ENCODE data around the gene CHST1.

The CHST1 gene

DNA sequence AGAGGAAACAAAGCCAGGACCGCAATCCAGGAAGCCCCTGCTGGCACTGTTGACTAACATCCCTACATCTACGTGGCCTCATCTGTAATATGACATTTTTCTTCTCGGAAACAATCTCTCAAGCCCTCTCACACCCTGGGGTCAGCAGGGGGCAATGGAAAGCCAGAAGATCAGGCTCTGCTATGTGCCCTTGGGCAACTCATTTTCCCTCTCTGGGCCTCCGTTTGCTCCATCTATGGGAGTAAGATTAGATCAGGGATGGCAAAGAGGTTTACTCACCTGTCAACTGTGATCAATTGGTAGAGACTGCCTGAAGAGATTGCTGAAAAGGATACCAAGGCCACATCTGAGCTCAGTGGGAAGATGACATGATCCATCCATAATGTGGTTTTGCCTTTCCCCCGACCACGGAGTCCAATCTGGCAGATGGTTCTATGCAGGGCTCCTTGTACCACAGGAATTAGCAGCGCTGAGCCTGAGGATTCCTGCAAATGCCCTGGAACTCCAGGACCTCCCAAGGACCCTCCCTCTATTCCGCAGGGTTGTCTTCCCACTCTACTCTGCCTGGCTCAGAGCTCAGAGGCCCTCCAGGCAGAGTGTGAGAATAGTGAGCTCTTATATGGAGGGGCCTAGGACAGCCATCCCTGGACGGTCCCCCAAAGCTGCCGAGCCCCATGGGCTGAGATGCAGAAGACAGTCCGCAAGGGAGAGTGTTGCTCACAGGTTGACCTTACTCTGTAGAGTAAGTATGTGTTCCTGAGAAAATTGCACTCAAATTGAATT, 66.1 kb downstream of the CHST1 start:
- Mint-ChIP-seq H3K27ac (no peak overlapping the region), H3K4me3 (no peak overlapping the region), H3K27me3 (ENCODE audit: low read depth) (peaks cover 30% of the 10 kb centered on the region), H3K4me1 (peaks cover 9% of the 10 kb centered on the region), H3K36me3 (ENCODE audit: low read depth) (no peaks in the 10 kb centered on the region), H3K9me3 (no peaks in the 10 kb centered on the region)
- TF ChIP-seq, protein P1, sequence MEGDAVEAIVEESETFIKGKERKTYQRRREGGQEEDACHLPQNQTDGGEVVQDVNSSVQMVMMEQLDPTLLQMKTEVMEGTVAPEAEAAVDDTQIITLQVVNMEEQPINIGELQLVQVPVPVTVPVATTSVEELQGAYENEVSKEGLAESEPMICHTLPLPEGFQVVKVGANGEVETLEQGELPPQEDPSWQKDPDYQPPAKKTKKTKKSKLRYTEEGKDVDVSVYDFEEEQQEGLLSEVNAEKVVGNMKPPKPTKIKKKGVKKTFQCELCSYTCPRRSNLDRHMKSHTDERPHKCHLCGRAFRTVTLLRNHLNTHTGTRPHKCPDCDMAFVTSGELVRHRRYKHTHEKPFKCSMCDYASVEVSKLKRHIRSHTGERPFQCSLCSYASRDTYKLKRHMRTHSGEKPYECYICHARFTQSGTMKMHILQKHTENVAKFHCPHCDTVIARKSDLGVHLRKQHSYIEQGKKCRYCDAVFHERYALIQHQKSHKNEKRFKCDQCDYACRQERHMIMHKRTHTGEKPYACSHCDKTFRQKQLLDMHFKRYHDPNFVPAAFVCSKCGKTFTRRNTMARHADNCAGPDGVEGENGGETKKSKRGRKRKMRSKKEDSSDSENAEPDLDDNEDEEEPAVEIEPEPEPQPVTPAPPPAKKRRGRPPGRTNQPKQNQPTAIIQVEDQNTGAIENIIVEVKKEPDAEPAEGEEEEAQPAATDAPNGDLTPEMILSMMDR (IDR thresholded peaks at IDR 0.05; ENCODE audit: unreplicated experiment in 3 of 3): no peak

Data from nephron (organoid).